Astrocyte (in vitro differentiated cells and primary cell): Measurements from ENCODE around the gene LRBA. TPM values are rescaled to one million over a fixed set of nuclear protein-coding genes. Genes with fewer than 3 reads are reported as not detected.
"Not testable (repeated sequence)": the region's sequence is repeated elsewhere in the genome, so short reads cannot be mapped to it uniquely, and the experiment has no call there.

Experiments
- DNase-seq: peaks from one replicate; pipeline ENCODE4 v3.0.0-alpha.2; 2010; ENCODE audit warnings: low read depth
- FAIRE-seq: peaks from 2 replicates; lab custom pipeline; 2011; peaks lifted over from hg19 to GRCh38; lab: Jason Lieb, UNC
- H2AFZ ChIP-seq: 2 replicates; pipeline ENCODE4 v1.6.0; 2012; ENCODE audit warnings: low read depth, low read length, inconsistent platforms
- H3K27ac ChIP-seq: 2 replicates; pipeline ENCODE4 v1.5.1; 2011; ENCODE audit warnings: low read depth, low read length, inconsistent platforms
- H3K27me3 ChIP-seq: 2 replicates; pipeline ENCODE4 v1.6.0; 2011; ENCODE audit warnings: low read length, inconsistent platforms; ENCODE audit not compliant: insufficient read depth
- H3K36me3 ChIP-seq: 2 replicates; pipeline ENCODE4 v1.5.1; 2011; ENCODE audit warnings: low read length, inconsistent platforms; ENCODE audit not compliant: insufficient read depth
- H3K4me1 ChIP-seq: 2 replicates; pipeline ENCODE4 v1.5.1; 2011; ENCODE audit warnings: low read length, inconsistent platforms; ENCODE audit not compliant: insufficient read depth
- H3K4me2 ChIP-seq: 2 replicates; pipeline ENCODE4 v1.6.0; 2012; ENCODE audit warnings: low read length, inconsistent platforms
- H3K4me3 ChIP-seq: 2 replicates; pipeline ENCODE4 v1.5.1; 2011; ENCODE audit warnings: low read depth, mild to moderate bottlenecking, low read length, inconsistent platforms; ENCODE audit not compliant: insufficient read depth
- H3K79me2 ChIP-seq: 2 replicates; pipeline ENCODE4 v1.6.0; 2012; ENCODE audit warnings: mild to moderate bottlenecking, low read length, inconsistent platforms; ENCODE audit not compliant: insufficient read depth
- H3K9ac ChIP-seq: 2 replicates; pipeline ENCODE4 v1.6.0; 2012; ENCODE audit warnings: mild to moderate bottlenecking, low read length, inconsistent platforms
- H3K9me3 ChIP-seq: 2 replicates; pipeline ENCODE4 v1.5.1; 2012; ENCODE audit warnings: low read depth, mild to moderate bottlenecking, low read length, inconsistent platforms; ENCODE audit not compliant: insufficient read depth
- H4K20me1 ChIP-seq: 2 replicates; pipeline ENCODE4 v1.6.0; 2012; ENCODE audit warnings: low read length, inconsistent platforms; ENCODE audit not compliant: insufficient read depth
- H3K27ac Mint-ChIP-seq: one replicate; pipeline ENCODE4 v1.8.0; 2021; ENCODE audit warnings: mild to moderate bottlenecking, mixed read lengths; ENCODE audit not compliant: unreplicated experiment
- H3K27me3 Mint-ChIP-seq: one replicate; pipeline ENCODE4 v1.8.0; 2021; ENCODE audit warnings: low read depth, mixed read lengths; ENCODE audit not compliant: unreplicated experiment
- H3K36me3 Mint-ChIP-seq: one replicate; pipeline ENCODE4 v1.8.0; 2021; ENCODE audit warnings: low read depth, mixed read lengths; ENCODE audit not compliant: unreplicated experiment
- H3K4me1 Mint-ChIP-seq: one replicate; pipeline ENCODE4 v1.8.0; 2021; ENCODE audit warnings: low read depth, mixed read lengths; ENCODE audit not compliant: unreplicated experiment
- H3K4me3 Mint-ChIP-seq: one replicate; pipeline ENCODE4 v1.8.0; 2021; ENCODE audit warnings: mild to moderate bottlenecking, moderate library complexity, mixed read lengths; ENCODE audit not compliant: unreplicated experiment
- H3K9me3 Mint-ChIP-seq: one replicate; pipeline ENCODE4 v1.8.0; 2021; ENCODE audit warnings: mild to moderate bottlenecking, mixed read lengths; ENCODE audit not compliant: unreplicated experiment
- EZH2 ChIP-seq: IDR thresholded peaks from 2 replicates; pipeline ENCODE4 v1.6.1; 2012; ENCODE audit warnings: mild to moderate bottlenecking, low read length, inconsistent platforms; ENCODE audit not compliant: insufficient read depth
- total RNA-seq: library from RNA; stranded (reverse); gene quantifications from 2 replicates; pipeline ENCODE4 v1.2.1, GENCODE V29; 2021
- TF ChIP-seq, protein P1 (sequence below): IDR thresholded peaks from 2 replicates; pipeline ENCODE4 v1.5.1; 2011; ENCODE audit warnings: low read depth, mild to moderate bottlenecking, inconsistent platforms, low read length, moderate library complexity; ENCODE audit not compliant: insufficient read depth

The LRBA gene
- total RNA-seq, 1 donor from 2014 or later = 25.3 TPM

DNA sequence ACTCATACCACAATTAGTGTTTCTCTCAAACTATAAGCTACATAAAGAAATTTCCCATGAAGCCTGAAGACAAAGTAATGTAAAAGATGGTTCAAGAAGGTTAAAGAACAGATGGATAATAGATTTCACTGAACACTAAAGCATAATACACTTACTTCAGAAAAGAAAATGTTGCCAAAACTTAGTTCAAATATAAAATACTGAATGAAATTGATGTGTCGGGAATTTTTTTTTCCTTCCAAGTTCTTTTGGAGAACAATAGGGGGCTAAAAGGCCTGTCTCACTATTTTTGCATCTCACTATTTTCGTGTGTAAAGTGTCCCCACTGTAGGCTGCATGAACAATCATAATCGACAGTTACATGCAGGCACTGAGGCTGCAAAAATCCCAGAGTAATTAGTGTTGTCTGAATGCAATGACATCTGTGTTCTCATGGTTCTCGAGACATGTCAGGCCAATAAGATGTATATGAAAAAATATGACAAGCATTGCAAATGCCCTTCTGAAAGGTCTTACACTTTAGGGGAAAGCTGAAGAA, 445.0 kb downstream of the LRBA start:
- no peak overlapping the region for H3K4me3 ChIP-seq
- no peak for FAIRE-seq
- Mint-ChIP-seq H3K36me3 (no peaks in the 10 kb centered on the region), H3K27me3 (no peaks in the 10 kb centered on the region), H3K4me3 (no peak overlapping the region), H3K27ac (no peak overlapping the region), H3K4me1 (peaks cover 7% of the 10 kb centered on the region), H3K9me3 (peaks cover under 1% of the 10 kb centered on the region)
- peaks cover 17% of the 10 kb centered on the region for H3K4me1 ChIP-seq
- no peaks in the 10 kb centered on the region for H3K79me2 ChIP-seq
- no peaks in the 10 kb centered on the region for H3K36me3 ChIP-seq
- H3K9me3 ChIP-seq = peaks cover 1% of the 10 kb centered on the region
- no peaks in the 10 kb centered on the region for H3K27me3 ChIP-seq
- H3K4me2 ChIP-seq = peak overlapping the region; percentile 45
- no peak for DNase-seq
- TF ChIP-seq, protein P1, sequence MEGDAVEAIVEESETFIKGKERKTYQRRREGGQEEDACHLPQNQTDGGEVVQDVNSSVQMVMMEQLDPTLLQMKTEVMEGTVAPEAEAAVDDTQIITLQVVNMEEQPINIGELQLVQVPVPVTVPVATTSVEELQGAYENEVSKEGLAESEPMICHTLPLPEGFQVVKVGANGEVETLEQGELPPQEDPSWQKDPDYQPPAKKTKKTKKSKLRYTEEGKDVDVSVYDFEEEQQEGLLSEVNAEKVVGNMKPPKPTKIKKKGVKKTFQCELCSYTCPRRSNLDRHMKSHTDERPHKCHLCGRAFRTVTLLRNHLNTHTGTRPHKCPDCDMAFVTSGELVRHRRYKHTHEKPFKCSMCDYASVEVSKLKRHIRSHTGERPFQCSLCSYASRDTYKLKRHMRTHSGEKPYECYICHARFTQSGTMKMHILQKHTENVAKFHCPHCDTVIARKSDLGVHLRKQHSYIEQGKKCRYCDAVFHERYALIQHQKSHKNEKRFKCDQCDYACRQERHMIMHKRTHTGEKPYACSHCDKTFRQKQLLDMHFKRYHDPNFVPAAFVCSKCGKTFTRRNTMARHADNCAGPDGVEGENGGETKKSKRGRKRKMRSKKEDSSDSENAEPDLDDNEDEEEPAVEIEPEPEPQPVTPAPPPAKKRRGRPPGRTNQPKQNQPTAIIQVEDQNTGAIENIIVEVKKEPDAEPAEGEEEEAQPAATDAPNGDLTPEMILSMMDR = no peak
- TF ChIP-seq EZH2 = no peak
- H3K9ac ChIP-seq = no peak overlapping the region
- no peaks in the 10 kb centered on the region for H4K20me1 ChIP-seq
- no peak overlapping the region for H2AFZ ChIP-seq
- H3K27ac ChIP-seq = no peak overlapping the region

DNA sequence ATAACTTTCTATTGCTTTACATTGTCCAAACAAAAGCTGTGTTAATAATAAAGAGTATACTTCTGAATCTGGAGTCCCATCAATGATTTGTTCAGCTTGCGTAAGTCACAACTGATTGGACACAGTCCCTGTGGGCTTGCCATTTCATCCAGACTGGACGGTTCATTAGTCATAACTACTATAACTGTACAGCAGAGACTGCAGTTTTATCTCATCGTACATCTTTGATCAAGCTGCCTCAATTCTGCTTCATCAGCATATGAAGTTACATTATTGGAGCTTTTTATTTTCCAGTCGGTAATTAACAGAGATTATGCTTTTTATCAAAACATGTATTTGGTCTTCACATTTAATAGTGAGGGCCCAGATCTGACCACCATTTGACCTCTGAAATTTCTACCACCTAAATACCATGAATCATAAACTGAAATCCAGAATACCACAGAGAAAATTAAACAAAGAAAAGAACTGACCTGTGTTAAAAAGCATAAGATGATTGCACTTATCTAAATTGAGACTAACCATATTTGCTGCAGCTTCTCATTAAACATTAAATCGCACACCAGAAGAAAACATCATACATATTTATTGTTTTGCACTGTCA, 445.6 kb downstream of the LRBA start:
- no peaks in the 10 kb centered on the region for H3K27me3 ChIP-seq
- peaks cover 17% of the 10 kb centered on the region for H3K4me1 ChIP-seq
- no peaks in the 10 kb centered on the region for H4K20me1 ChIP-seq
- no peak for FAIRE-seq
- no peak overlapping the region for H3K27ac ChIP-seq
- H3K9ac ChIP-seq = no peak overlapping the region
- no peak overlapping the region for H2AFZ ChIP-seq
- Mint-ChIP-seq H3K27ac (no peak overlapping the region), H3K4me1 (peaks cover 7% of the 10 kb centered on the region), H3K27me3 (no peaks in the 10 kb centered on the region), H3K36me3 (peaks cover 2% of the 10 kb centered on the region), H3K9me3 (peaks cover 3% of the 10 kb centered on the region), H3K4me3 (no peak overlapping the region)
- H3K4me2 ChIP-seq = peak overlapping the region; percentile 45
- DNase-seq = peak; percentile 87
- peaks cover 6% of the 10 kb centered on the region for H3K9me3 ChIP-seq
- no peaks in the 10 kb centered on the region for H3K36me3 ChIP-seq
- H3K79me2 ChIP-seq = no peaks in the 10 kb centered on the region
- H3K4me3 ChIP-seq = no peak overlapping the region
- TF ChIP-seq EZH2 = no peak
- TF ChIP-seq, protein P1 = no peak

DNA sequence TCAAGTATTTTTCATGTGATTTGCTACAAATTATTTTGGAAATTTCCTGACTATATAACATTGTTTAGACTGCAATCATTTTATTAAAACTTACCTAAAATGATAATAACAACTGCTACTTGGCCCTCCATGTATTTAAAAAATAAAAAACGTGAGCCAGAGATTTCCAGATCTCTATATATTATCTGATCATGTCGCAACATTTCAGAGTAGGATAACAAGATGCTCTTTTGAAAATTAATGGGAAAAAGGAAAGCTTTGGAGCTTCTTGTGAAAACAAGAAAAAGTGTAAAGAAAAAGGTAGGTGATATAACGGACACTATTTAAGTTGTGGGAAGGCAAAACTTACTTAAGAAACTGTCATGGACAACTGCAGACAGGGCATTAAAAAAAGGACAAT, 448.0 kb downstream of the LRBA start:
- H3K9me3 ChIP-seq = peaks cover 6% of the 10 kb centered on the region
- Mint-ChIP-seq H3K4me3 (no peak overlapping the region), H3K27ac (no peak overlapping the region), H3K36me3 (peaks cover 5% of the 10 kb centered on the region), H3K4me1 (peaks cover 2% of the 10 kb centered on the region), H3K9me3 (peaks cover 12% of the 10 kb centered on the region), H3K27me3 (no peaks in the 10 kb centered on the region)
- no peak for DNase-seq
- TF ChIP-seq, protein P1 = no peak
- TF ChIP-seq EZH2 = no peak
- no peaks in the 10 kb centered on the region for H3K79me2 ChIP-seq
- no peak for FAIRE-seq
- H3K4me3 ChIP-seq = no peak overlapping the region
- H3K4me2 ChIP-seq = no peak overlapping the region
- peaks cover 9% of the 10 kb centered on the region for H3K4me1 ChIP-seq
- H4K20me1 ChIP-seq = no peaks in the 10 kb centered on the region
- H3K9ac ChIP-seq = no peak overlapping the region
- H2AFZ ChIP-seq = no peak overlapping the region
- no peaks in the 10 kb centered on the region for H3K27me3 ChIP-seq
- no peaks in the 10 kb centered on the region for H3K36me3 ChIP-seq
- no peak overlapping the region for H3K27ac ChIP-seq

DNA sequence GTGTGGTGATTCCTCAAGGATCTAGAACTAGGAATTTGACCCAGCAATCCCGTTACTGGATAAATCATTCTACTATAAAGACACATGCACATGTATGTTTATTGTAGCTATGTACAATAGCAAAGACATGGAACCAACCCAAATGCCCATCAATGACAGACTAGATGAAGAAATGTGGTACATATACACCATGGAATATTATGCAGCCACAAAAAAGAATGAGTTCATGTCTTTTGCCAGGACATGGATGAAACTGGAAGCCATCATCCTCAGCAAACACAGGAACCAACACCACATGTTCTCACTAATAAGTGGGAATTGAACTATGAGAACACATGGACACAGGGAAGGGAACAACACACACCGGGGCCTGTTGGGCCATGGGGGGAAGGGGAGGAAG, 450.1 kb downstream of the LRBA start:
- H3K9me3 ChIP-seq, H3K27ac ChIP-seq, H3K4me3 ChIP-seq, H3K27me3 Mint-ChIP-seq, H3K4me2 ChIP-seq, FAIRE-seq, H3K27ac Mint-ChIP-seq, H3K4me1 Mint-ChIP-seq, DNase-seq, H3K9ac ChIP-seq, H3K4me1 ChIP-seq, H3K36me3 ChIP-seq, H3K79me2 ChIP-seq, H3K27me3 ChIP-seq, H4K20me1 ChIP-seq, H3K4me3 Mint-ChIP-seq, H3K36me3 Mint-ChIP-seq, H2AFZ ChIP-seq: not testable (repeated sequence)
- H3K9me3 Mint-ChIP-seq = peaks cover 12% of the 10 kb centered on the region
